CD4-positive, alpha-beta memory T cell (primary cell): ENCODE data around the gene XXYLT1. TPM values are rescaled to one million over a fixed set of nuclear protein-coding genes. Genes with fewer than 3 reads are reported as not detected.

Experiments used
- CTCF ChIA-PET: fragments of 350-600 bp; sonication (Branson Sonifier 250); formaldehyde crosslinking; loops from one replicate; lab custom pipeline; 2021; ENCODE audit warnings: inconsistent platforms; ENCODE audit not compliant: partially characterized antibody; lab: Charles Lee
- POLR2A ChIA-PET: fragments of 350-600 bp; sonication (Branson Sonifier 250); formaldehyde crosslinking; loops from one replicate; lab custom pipeline; 2021; ENCODE audit not compliant: partially characterized antibody; lab: Charles Lee
- DNase-seq, 5 donors: peaks; one replicate each; pipeline versions ENCODE4 v3.0.0 to v3.0.0-alpha.2; 2020 to 2022; ENCODE audit warnings: mixed read lengths in 1 of 5
- H3K27ac ChIP-seq: one replicate; pipeline ENCODE4 v1.7.0; 2013; ENCODE audit warnings: low read depth, low read length
- H3K27me3 ChIP-seq: 2 replicates; pipeline ENCODE4 v1.7.0; 2013; ENCODE audit warnings: mild to moderate bottlenecking, low read length, moderate library complexity; ENCODE audit not compliant: insufficient read depth
- H3K36me3 ChIP-seq: 2 replicates; pipeline ENCODE4 v1.7.0; 2013; ENCODE audit warnings: mild to moderate bottlenecking, low read length, moderate library complexity; ENCODE audit not compliant: insufficient read depth
- H3K4me1 ChIP-seq: 2 replicates; pipeline ENCODE4 v1.7.0; 2013; ENCODE audit warnings: mild to moderate bottlenecking, low read length, moderate library complexity; ENCODE audit not compliant: insufficient read depth
- H3K4me3 ChIP-seq, 2 donors: one replicate each; pipeline ENCODE4 v1.7.0; 2013; ENCODE audit warnings: low read length in 2 of 2, mild to moderate bottlenecking in 1 of 2
- H3K9me3 ChIP-seq, 2 donors: one replicate each; pipeline ENCODE4 v1.7.0; 2013; ENCODE audit warnings: low read length in 2 of 2, control low read depth in 1 of 2; ENCODE audit not compliant: control insufficient read depth in 1 of 2
- H3K27ac Mint-ChIP-seq, 7 donors: one replicate each; pipeline ENCODE4 v1.8.0; 2020 to 2021; ENCODE audit warnings: mixed read lengths in 7 of 7, mild to moderate bottlenecking in 6 of 7, inconsistent platforms in 3 of 7, moderate library complexity in 3 of 7
- H3K27me3 Mint-ChIP-seq, 2 donors: one replicate each; pipeline ENCODE4 v1.8.0; 2020 to 2021; ENCODE audit warnings: mixed read lengths in 2 of 2
- H3K36me3 Mint-ChIP-seq, 2 donors: one replicate each; pipeline ENCODE4 v1.8.0; 2020 to 2021; ENCODE audit warnings: mixed read lengths in 2 of 2, inconsistent platforms in 1 of 2, mild to moderate bottlenecking in 1 of 2
- H3K4me1 Mint-ChIP-seq, 4 donors: one replicate each; pipeline ENCODE4 v1.8.0; 2020 to 2021; ENCODE audit warnings: mixed read lengths in 4 of 4, mild to moderate bottlenecking in 1 of 4
- H3K4me3 Mint-ChIP-seq, 8 donors: one replicate each; pipeline ENCODE4 v1.8.0; 2020 to 2021; ENCODE audit warnings: mixed read lengths in 8 of 8, mild to moderate bottlenecking in 7 of 8, moderate library complexity in 6 of 8, inconsistent platforms in 3 of 8
- H3K9me3 Mint-ChIP-seq, 8 donors: one replicate each; pipeline ENCODE4 v1.8.0; 2020 to 2021; ENCODE audit warnings: mixed read lengths in 8 of 8, mild to moderate bottlenecking in 5 of 8, inconsistent platforms in 3 of 8, moderate library complexity in 1 of 8
- intact Hi-C: fragments of 100-400 bp; cut with micrococcal nuclease; formaldehyde crosslinking; loops from one replicate; pipeline ENCODE4 v1.15.1; 2023
- polyA plus RNA-seq, 2 donors: library from polyadenylated mRNA; unstranded; fragments of 300-500 nt; fragmentation: Illumina TruSeq; gene quantifications; one replicate each; pipeline ENCODE4 v1.2.3, GENCODE V29; 2021
- total RNA-seq, 2 experiments: library from RNA; stranded (reverse); gene quantifications; one replicate each; pipeline ENCODE4 v1.2.3, GENCODE V29; 2021

XXYLT1 gene
- total and polyA plus RNA-seq, 4 experiments from 2014 or later: 3.9 to 6.3 (median 4.3) TPM

DNA sequence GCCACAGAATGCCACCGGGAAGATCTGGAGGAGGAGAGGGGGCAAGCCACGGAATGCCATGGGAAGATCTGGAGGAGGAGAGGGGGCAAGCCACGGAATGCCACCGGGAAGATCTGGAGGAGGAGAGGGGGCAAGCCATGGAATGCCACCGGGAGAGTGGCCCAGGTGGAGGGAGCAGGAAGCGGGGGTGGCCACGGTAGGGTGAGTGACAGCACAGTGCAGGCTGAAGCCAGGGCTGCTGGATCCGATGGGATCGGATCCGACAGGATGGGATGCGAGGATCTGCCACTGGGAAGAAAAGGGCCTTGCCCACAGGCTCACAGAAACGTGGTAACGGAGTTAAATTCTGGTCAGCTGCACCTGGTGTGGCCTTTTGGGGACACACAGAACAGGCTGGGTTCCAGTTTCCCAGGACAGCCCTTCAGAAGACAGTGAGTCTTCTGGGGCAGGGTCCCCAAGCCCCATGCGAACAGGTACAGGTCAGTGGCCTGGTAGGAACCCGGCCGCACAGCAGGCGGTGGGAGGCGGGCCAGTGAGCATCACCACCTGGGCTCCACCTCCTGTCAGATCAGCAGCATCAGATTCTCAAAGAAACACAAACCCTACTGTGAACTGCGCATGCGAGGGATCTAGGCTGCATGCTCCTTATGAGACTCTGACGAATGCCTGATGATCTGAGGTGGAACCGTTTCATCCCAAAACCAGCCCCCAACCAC lies 58.8 kb downstream of the XXYLT1 start:
- H3K36me3 ChIP-seq: no peaks in the 10 kb centered on the region
- no peak overlapping the region for H3K27ac Mint-ChIP-seq
- no peak for DNase-seq
- CTCF ChIA-PET: no interaction called here
- POLR2A ChIA-PET: no interaction called here
- peaks cover 4% of the 10 kb centered on the region in 2 donors for H3K36me3 Mint-ChIP-seq
- no peaks in the 10 kb centered on the region for H3K27me3 ChIP-seq
- peaks cover 6 to 11% (median 9%) of the 10 kb centered on the region in 4 donors for H3K4me1 Mint-ChIP-seq
- no peaks in the 10 kb centered on the region for H3K9me3 ChIP-seq
- peaks cover 12% of the 10 kb centered on the region for H3K4me1 ChIP-seq
- no peak overlapping the region for H3K4me3 ChIP-seq
- peaks cover 0 to 4% (median 0%) of the 10 kb centered on the region in 8 donors for H3K9me3 Mint-ChIP-seq
- H3K27ac ChIP-seq: no peak overlapping the region
- intact Hi-C loops: no loop called here
- no peaks in the 10 kb centered on the region for H3K27me3 Mint-ChIP-seq
- H3K4me3 Mint-ChIP-seq: no peak overlapping the region

- H3K36me3 Mint-ChIP-seq: peaks cover 4% of the 10 kb centered on the region in 2 donors
- peaks cover 0 to 4% (median 0%) of the 10 kb centered on the region in 8 donors for H3K9me3 Mint-ChIP-seq
- DNase-seq: no peak
- H3K4me3 ChIP-seq: no peak overlapping the region
- ChIA-PET CTCF (no interaction called here), POLR2A (no interaction called here)
- H3K27ac Mint-ChIP-seq: no peak overlapping the region
- H3K4me3 Mint-ChIP-seq: no peak overlapping the region
- H3K27me3 Mint-ChIP-seq: no peaks in the 10 kb centered on the region
- no peaks in the 10 kb centered on the region for H3K36me3 ChIP-seq
- no peaks in the 10 kb centered on the region for H3K9me3 ChIP-seq
- intact Hi-C loops: no loop called here
- peaks cover 7 to 11% (median 9%) of the 10 kb centered on the region in 4 donors for H3K4me1 Mint-ChIP-seq
- H3K27ac ChIP-seq: no peak overlapping the region
- H3K27me3 ChIP-seq: no peaks in the 10 kb centered on the region
- peaks cover 12% of the 10 kb centered on the region for H3K4me1 ChIP-seq
These were observed 60.5 kb downstream of the XXYLT1 start for GRCh38 chr3:195210266-195210973.

DNA sequence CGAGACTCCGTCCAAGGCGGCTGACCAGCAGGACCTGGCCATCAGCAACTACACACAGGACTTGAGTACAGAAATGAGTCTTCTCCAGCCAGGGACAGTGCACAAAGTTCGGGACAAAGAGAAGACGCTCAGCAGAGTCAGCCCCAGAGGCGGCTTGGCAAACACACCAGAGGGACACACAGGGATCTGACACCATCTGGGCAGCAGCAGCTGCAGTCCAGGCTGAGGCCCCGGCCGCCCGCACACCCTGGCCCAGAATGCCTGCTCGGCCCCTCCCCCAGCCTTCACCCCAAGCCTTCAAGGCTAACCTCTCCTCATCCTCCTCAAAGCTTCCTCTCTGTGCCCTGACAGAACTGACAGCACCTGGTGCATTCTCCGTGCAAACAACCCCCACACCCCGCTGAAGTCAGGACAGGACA lies 61.1 kb downstream of the XXYLT1 start:
- intact Hi-C loops: no loop called here
- no peak overlapping the region for H3K27ac ChIP-seq
- Mint-ChIP-seq H3K9me3 (peaks cover 0 to 4% (median 0%) of the 10 kb centered on the region in 8 donors), H3K27ac (no peak overlapping the region), H3K4me1 (peaks cover 8 to 12% (median 10%) of the 10 kb centered on the region in 4 donors), H3K4me3 (no peak overlapping the region), H3K27me3 (no peaks in the 10 kb centered on the region), H3K36me3 (peaks cover 4% of the 10 kb centered on the region in 2 donors)
- CTCF ChIA-PET: no interaction called here
- no peaks in the 10 kb centered on the region for H3K36me3 ChIP-seq
- no peaks in the 10 kb centered on the region for H3K27me3 ChIP-seq
- no peak for DNase-seq
- H3K4me1 ChIP-seq: peaks cover 16% of the 10 kb centered on the region
- no peaks in the 10 kb centered on the region for H3K9me3 ChIP-seq
- no peak overlapping the region for H3K4me3 ChIP-seq
- POLR2A ChIA-PET: no interaction called here

DNA sequence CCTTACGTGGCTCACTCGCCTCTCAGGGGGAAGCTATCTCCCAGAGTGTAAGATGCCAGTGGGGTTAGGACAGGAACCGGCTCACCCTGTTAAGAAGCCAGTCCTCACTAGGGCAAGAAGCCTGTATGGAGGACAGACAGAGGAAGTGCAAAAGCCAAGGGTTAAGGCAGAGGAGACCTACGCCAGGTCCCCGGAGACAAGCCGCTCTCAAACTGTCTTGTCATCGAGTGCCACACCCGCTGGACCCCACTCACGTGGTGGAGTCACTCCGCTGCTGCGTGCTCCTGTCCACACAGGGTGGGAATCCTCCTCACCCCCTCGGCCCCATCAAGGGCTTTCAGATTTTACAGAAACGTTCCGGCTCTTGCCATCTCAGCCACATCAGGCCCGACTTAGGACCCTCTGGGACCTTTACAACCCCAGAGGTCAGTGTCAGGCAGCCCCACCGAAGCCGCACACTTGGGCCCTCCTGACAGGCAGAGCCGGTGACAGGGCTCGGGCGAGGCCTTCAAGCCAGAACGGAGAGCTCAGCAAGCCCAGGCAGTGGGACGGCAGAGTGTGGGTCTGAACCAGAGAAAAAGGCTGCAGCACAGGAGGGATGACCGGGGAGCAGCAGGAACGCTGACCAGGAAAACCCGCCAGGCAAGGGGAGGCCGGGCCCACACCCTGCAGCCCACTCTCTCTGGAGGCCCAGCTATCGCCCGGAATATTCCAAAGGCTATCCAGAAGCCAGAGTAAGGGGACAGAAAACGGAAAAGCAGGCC lies 61.7 kb downstream of the XXYLT1 start:
- Histone ChIP-seq H3K27me3 (no peaks in the 10 kb centered on the region), H3K4me3 (no peak overlapping the region), H3K4me1 (peaks cover 21% of the 10 kb centered on the region), H3K27ac (no peak overlapping the region), H3K9me3 (no peaks in the 10 kb centered on the region), H3K36me3 (no peaks in the 10 kb centered on the region)
- ChIA-PET POLR2A (no interaction called here), CTCF (no interaction called here)
- intact Hi-C loops: no loop called here
- no peak overlapping the region for H3K27ac Mint-ChIP-seq
- peaks cover 13 to 17% (median 15%) of the 10 kb centered on the region in 4 donors for H3K4me1 Mint-ChIP-seq
- H3K36me3 Mint-ChIP-seq: peaks cover 4% of the 10 kb centered on the region in 2 donors
- H3K9me3 Mint-ChIP-seq: peaks cover 0 to 2% (median 0%) of the 10 kb centered on the region in 8 donors
- H3K27me3 Mint-ChIP-seq: no peaks in the 10 kb centered on the region
- no peak for DNase-seq
- no peak overlapping the region for H3K4me3 Mint-ChIP-seq

GRCh38 chr3:195208631-195209030 lies 62.3 kb downstream of the XXYLT1 start:
- no peak overlapping the region for H3K4me3 Mint-ChIP-seq
- H3K9me3 Mint-ChIP-seq: peaks cover 0 to 2% (median 0%) of the 10 kb centered on the region in 8 donors
- peaks cover 4% of the 10 kb centered on the region in 2 donors for H3K36me3 Mint-ChIP-seq
- ChIA-PET CTCF (no interaction called here), POLR2A (no interaction called here)
- Histone ChIP-seq H3K4me1 (peaks cover 21% of the 10 kb centered on the region), H3K36me3 (no peaks in the 10 kb centered on the region), H3K27ac (no peak overlapping the region), H3K4me3 (no peak overlapping the region), H3K9me3 (no peaks in the 10 kb centered on the region), H3K27me3 (no peaks in the 10 kb centered on the region)
- peak overlapping the region in 1 of 7 donors; percentile 32 for H3K27ac Mint-ChIP-seq
- H3K4me1 Mint-ChIP-seq: peaks cover 13 to 19% (median 17%) of the 10 kb centered on the region in 4 donors
- DNase-seq: no peak
- intact Hi-C loops: no loop called here
- no peaks in the 10 kb centered on the region for H3K27me3 Mint-ChIP-seq

DNA sequence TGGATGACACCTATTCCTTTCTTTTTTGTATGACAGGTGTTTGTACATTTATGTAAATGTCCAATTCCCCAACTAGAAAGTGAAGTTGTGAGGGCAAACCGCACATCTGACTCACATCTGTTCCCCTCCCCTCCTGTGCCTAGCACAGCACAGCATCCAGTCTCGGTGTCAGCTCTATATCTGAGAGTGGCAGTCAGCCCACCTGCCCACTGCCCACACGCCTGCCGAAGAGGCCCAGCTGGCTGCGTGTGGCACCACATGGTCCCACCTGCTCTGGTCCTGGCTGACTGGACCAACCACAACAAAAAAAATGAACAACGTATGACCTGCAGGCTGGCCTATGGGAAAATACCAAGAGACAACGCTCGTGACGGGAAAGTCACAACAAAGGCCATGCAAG lies 62.8 kb downstream of the XXYLT1 start:
- intact Hi-C loops: no loop called here
- H3K36me3 Mint-ChIP-seq: peaks cover 4% of the 10 kb centered on the region in 2 donors
- H3K27ac ChIP-seq: no peak overlapping the region
- CTCF ChIA-PET: no interaction called here
- POLR2A ChIA-PET: no interaction called here
- H3K4me1 Mint-ChIP-seq: peaks cover 13 to 21% (median 19%) of the 10 kb centered on the region in 4 donors
- H3K9me3 Mint-ChIP-seq: peaks cover 0 to 2% (median 0%) of the 10 kb centered on the region in 8 donors
- peaks cover 21% of the 10 kb centered on the region for H3K4me1 ChIP-seq
- no peak for DNase-seq
- H3K27ac Mint-ChIP-seq: peak overlapping the region in 2 of 7 donors; percentile 27 to 32
- H3K27me3 ChIP-seq: no peaks in the 10 kb centered on the region
- no peaks in the 10 kb centered on the region for H3K9me3 ChIP-seq
- H3K4me3 Mint-ChIP-seq: peak overlapping the region in 2 of 8 donors; percentile 15 to 22
- no peaks in the 10 kb centered on the region for H3K27me3 Mint-ChIP-seq
- no peaks in the 10 kb centered on the region for H3K36me3 ChIP-seq
- H3K4me3 ChIP-seq: no peak overlapping the region

GRCh38 chr3:195207731-195208130 lies 63.2 kb downstream of the XXYLT1 start:
- Histone ChIP-seq H3K4me3 (no peak overlapping the region), H3K27ac (no peak overlapping the region), H3K36me3 (no peaks in the 10 kb centered on the region), H3K27me3 (no peaks in the 10 kb centered on the region), H3K9me3 (no peaks in the 10 kb centered on the region), H3K4me1 (peaks cover 21% of the 10 kb centered on the region)
- no peak for DNase-seq
- Mint-ChIP-seq H3K4me1 (peaks cover 13 to 21% (median 19%) of the 10 kb centered on the region in 4 donors), H3K36me3 (peaks cover 2% of the 10 kb centered on the region in 2 donors), H3K4me3 (no peak overlapping the region), H3K9me3 (peaks cover 0 to 2% (median 0%) of the 10 kb centered on the region in 8 donors), H3K27me3 (no peaks in the 10 kb centered on the region), H3K27ac (peak overlapping the region in 2 of 7 donors; percentile 25 to 59)
- CTCF ChIA-PET: no interaction called here
- POLR2A ChIA-PET: no interaction called here
- intact Hi-C loops: no loop called here
